HEK293T (cell line): Measurements from ENCODE around the gene ZBTB20.

Experiments
- CTCF ChIA-PET: fragments of 350-600 bp; formaldehyde crosslinking; extraction: SDS; loops from one replicate; lab custom pipeline; 2021; ENCODE audit warnings: antibody characterized with exemption, inconsistent platforms; lab: Yijun Ruan, JAX
- POLR2A ChIA-PET: fragments of 350-600 bp; formaldehyde crosslinking; extraction: SDS; loops from one replicate; lab custom pipeline; 2020; ENCODE audit warnings: antibody characterized with exemption, inconsistent platforms; lab: Yijun Ruan, JAX
- DNase-seq: peaks from one replicate; pipeline ENCODE4 v3.0.0; 2012; ENCODE audit warnings: mixed read lengths; ENCODE audit errors: extremely low spot score
- ARNT ChIP-seq: fragments of 450-650 bp; IDR thresholded peaks from 2 replicates; pipeline ENCODE4 v1.6.1; 2017; ENCODE audit warnings: mild to moderate bottlenecking
- BHLHE40 ChIP-seq: fragments of 450-650 bp; IDR thresholded peaks from 2 replicates; pipeline ENCODE4 v1.6.1; 2016; ENCODE audit warnings: mild to moderate bottlenecking, moderate library complexity, borderline replicate concordance
- CTBP1 ChIP-seq: fragments of 450-650 bp; IDR thresholded peaks from 2 replicates; pipeline ENCODE4 v1.6.1; 2016; ENCODE audit warnings: borderline replicate concordance
- ELF4 ChIP-seq: fragments of 450-650 bp; IDR thresholded peaks from 2 replicates; pipeline ENCODE4 v1.6.1; 2017; ENCODE audit warnings: antibody characterized with exemption
- FOXA1 ChIP-seq: fragments of 450-650 bp; IDR thresholded peaks from 2 replicates; pipeline ENCODE4 v1.6.1; 2016; ENCODE audit warnings: mild to moderate bottlenecking
- FOXK2 ChIP-seq: fragments of 450-650 bp; IDR thresholded peaks from 2 replicates; pipeline ENCODE4 v1.6.1; 2016; ENCODE audit warnings: mild to moderate bottlenecking
- FOXM1 ChIP-seq: fragments of 450-650 bp; IDR thresholded peaks from 2 replicates; pipeline ENCODE4 v1.6.1; 2017; ENCODE audit warnings: mild to moderate bottlenecking, borderline replicate concordance
- HDGF ChIP-seq: fragments of 450-650 bp; IDR thresholded peaks from 2 replicates; pipeline ENCODE4 v1.6.1; 2017; ENCODE audit warnings: antibody characterized with exemption, borderline replicate concordance
- L3MBTL2 ChIP-seq: fragments of 450-650 bp; conservative IDR thresholded peaks from 2 replicates; pipeline ENCODE4 v1.6.1; 2016; ENCODE audit warnings: mild to moderate bottlenecking
- LEF1 ChIP-seq: fragments of 450-650 bp; IDR thresholded peaks from 2 replicates; pipeline ENCODE4 v1.6.1; 2017; ENCODE audit warnings: mild to moderate bottlenecking, borderline replicate concordance
- NFRKB ChIP-seq: fragments of 450-650 bp; IDR thresholded peaks from 2 replicates; pipeline ENCODE4 v1.6.1; 2016; ENCODE audit warnings: mild to moderate bottlenecking, moderate library complexity
- SP1 ChIP-seq: fragments of 450-650 bp; IDR thresholded peaks from 2 replicates; pipeline ENCODE4 v1.6.1; 2017
- SUZ12 ChIP-seq: fragments of 450-650 bp; IDR thresholded peaks from 2 replicates; pipeline ENCODE4 v1.6.1; 2016; ENCODE audit warnings: mild to moderate bottlenecking
- TARDBP ChIP-seq: fragments of 450-650 bp; IDR thresholded peaks from 2 replicates; pipeline ENCODE4 v1.6.1; 2016
- ZNF384 ChIP-seq: fragments of 450-650 bp; IDR thresholded peaks from 2 replicates; pipeline ENCODE4 v1.6.1; 2016
- TF ChIP-seq, protein P1 (sequence below): fragments of 450-650 bp; IDR thresholded peaks from 2 replicates; pipeline ENCODE4 v1.6.1; 2016

Gene ZBTB20

DNA sequence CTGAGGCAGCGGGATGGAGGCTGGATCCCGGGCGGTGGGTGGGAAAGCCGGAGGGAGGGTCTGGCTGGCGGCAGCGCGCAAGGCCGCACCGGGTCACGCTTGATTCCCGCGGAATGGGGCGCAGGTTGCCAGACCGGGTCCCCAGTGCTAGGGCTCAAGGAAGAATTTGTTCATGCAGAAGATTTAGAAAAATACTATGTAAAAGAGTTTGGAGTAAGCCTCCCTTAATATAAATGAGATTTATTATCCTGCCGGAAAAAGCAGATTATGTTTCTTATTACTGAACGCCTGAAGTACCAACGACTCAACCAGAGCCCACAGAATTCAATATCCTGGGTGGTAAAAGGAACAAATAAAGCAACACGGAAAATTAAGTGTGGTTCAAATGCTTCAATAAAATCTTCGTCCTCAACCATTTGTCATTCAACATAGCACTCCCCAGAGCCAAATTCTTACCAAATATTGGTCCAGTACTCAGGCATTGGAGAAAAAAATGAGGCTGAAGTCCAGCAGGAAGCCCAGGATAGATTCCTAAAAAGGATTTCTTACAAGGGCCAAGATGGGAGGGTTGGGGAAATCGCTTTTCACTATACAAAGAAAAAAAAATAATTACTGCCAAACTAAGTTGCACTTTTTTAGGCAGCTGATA is 1.2 kb upstream of the ZBTB20 start:
- CTCF ChIA-PET, result no interaction called here
- DNase-seq, result no peak
- POLR2A ChIA-PET, result interaction anchor here (1.6 to 4.0 kb wide), 2 partner anchors 17 to 48 kb away, joined by 7 to 33 read pairs; no protein-coding TSS in a partner anchor
- TF ChIP-seq L3MBTL2, result peak; percentile 56
- TF ChIP-seq, protein P1, sequence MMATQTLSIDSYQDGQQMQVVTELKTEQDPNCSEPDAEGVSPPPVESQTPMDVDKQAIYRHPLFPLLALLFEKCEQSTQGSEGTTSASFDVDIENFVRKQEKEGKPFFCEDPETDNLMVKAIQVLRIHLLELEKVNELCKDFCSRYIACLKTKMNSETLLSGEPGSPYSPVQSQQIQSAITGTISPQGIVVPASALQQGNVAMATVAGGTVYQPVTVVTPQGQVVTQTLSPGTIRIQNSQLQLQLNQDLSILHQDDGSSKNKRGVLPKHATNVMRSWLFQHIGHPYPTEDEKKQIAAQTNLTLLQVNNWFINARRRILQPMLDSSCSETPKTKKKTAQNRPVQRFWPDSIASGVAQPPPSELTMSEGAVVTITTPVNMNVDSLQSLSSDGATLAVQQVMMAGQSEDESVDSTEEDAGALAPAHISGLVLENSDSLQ, result no peak

DNA sequence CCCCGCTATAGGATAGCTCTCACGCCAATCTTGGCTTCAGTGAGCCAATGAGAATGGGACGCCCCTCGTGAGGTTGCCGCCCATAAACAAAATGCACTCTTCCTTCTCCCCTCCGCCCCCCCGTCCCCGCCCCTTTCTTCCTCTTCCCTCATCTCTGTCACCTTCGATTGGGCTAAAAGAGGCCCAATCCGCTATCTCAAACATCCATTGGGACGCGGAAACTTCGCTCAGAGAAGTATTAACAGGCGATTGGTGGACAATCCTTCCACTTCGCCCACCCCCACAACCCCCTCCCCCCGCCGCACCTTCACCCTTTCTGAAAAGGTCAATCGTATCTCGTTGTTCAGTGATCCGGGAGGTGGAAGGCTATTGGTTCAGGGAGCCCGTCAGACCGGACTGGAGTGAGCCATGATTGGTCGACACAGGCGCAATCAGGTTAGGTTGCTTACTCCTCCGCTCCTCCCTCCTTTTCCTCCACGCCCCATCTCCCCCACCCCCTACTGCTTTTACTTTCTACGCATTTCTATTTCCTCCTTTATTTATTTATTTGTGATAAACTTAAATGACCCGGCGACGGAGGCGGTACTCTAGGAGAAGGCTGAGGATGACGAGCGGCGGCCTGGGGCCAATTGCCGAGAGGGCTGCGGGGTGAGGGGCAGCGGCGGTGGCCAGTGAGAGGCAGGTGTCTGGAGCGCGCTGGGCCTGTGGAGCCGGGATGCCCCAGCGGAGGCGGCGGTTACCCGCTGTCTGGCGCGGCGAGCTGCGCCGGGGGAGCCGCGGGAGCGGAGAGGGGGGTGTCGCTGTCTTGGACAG is 447 bp upstream of the ZBTB20 start:
- POLR2A ChIA-PET, result interaction anchor here (1.2 to 4.0 kb wide), 4 partner anchors 18 to 510 kb away, joined by 3 to 33 read pairs (median 6); no protein-coding TSS in a partner anchor
- CTCF ChIA-PET, result interaction anchor here (0.7 to 0.9 kb wide), 2 partner anchors 64 to 439 kb away, joined by 3 to 4 read pairs; no protein-coding TSS in a partner anchor
- DNase-seq, result peak; percentile 84
- TF ChIP-seq LEF1, result no peak
- TF ChIP-seq CTBP1, result peak; percentile 51; the same call in 1 of the 2 replicates
- TF ChIP-seq, protein P1, result peak; percentile 99
- TF ChIP-seq ZNF384, result no peak

DNA sequence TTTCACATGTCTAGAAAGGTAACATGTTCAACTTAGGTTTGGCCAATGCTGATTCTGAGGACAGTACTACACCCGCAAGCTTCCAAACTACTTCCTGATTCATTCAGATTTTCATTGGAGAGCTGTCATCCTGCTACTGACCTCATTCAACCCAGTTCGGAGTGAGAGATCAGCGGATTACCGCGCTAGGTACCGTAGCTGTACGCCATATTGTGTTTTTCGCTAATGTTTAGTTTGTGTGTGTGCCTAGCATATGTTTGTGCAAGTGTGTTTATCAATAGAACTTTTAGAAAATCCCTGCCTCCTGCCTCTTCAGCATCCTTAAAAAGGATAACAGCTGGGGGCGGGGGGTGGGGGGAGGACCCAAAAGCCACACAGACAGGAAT is 1.1 kb downstream of the ZBTB20 start:
- POLR2A ChIA-PET, result interaction anchor here (0.7 to 4.0 kb wide), 14 partner anchors 10 to 988 kb away, joined by 3 to 33 read pairs (median 4); no protein-coding TSS in a partner anchor
- CTCF ChIA-PET, result interaction anchor here (1.1 kb wide), 1 partner anchor 638 kb away, joined by 3 read pairs; no protein-coding TSS in a partner anchor
- TF ChIP-seq, protein P1, result peak; percentile 23; the same call in 1 of the 2 replicates
- TF ChIP-seq FOXM1, result no peak
- TF ChIP-seq ARNT, result no peak
- DNase-seq, result peak; percentile 28

DNA sequence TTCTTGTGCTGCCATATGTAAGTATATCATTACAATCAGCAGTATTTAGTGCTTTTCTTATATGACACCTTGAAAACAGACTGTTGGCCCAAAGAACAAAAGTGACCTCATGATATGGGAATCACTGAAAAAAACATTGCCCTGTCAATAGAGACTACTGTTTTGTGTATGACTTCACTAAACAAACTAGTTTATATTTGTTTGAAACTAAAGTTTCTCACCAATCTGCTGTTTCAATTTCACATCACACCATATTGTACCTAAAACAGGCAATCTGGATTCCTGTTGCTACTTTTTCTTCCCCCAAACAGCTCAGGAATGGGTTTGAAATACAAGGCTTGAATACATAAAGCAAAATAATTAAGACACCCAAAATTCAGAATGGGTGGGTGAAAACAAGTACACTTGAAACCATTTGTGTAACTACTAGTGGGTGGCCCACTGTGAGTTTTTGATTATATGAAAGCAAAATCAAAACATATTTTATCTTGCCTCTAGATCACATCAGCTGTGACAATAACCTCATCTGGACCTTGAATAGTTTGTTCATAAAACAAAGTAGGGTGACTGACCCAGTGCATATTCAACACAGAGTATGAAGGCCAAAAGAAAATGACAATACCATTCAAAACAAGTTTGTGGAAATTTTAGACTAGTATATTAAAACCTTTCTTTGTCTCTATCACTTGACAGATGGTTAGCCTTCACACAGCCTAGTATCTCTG is 5.9 kb downstream of the ZBTB20 start:
- CTCF ChIA-PET, result no interaction called here
- no peak for DNase-seq
- POLR2A ChIA-PET, result no interaction called here
- no peak for TF ChIP-seq BHLHE40
- no peak for TF ChIP-seq SP1
- TF ChIP-seq HDGF, result no peak
- no peak for TF ChIP-seq NFRKB
- no peak for TF ChIP-seq LEF1
- TF ChIP-seq SUZ12, result no peak
- no peak for TF ChIP-seq FOXK2
- no peak for TF ChIP-seq L3MBTL2
- no peak for TF ChIP-seq FOXA1
- TF ChIP-seq CTBP1, result no peak

DNA sequence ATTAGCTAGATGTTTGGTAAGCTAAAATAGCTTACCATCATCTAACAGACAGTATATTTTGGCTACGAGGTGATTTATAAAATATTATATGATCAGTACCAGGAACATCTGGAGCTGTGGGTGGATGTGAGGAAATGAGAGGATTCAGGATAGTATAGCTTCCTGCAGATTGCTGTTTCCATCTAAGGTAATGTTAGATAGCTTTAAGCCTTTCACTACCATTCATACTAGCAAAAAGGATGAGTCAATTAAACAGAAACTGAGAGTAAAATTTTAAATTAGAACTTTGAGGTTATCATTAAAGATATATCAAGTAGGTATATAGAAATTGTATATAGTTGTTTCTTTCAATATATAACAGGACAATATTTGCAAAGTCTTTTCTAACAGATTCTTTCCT is 8.0 kb downstream of the ZBTB20 start:
- ChIA-PET CTCF (interaction anchor here (0.6 kb wide), 2 partner anchors 52 to 54 kb away, joined by 3 to 4 read pairs; no protein-coding TSS in a partner anchor), POLR2A (no interaction called here)
- TF ChIP-seq LEF1, result no peak
- TF ChIP-seq ZNF384, result no peak
- no peak for TF ChIP-seq BHLHE40
- no peak for TF ChIP-seq ELF4
- TF ChIP-seq, protein P1, result no peak
- TF ChIP-seq SUZ12, result no peak
- no peak for TF ChIP-seq FOXK2
- no peak for TF ChIP-seq HDGF
- no peak for TF ChIP-seq SP1
- TF ChIP-seq TARDBP, result no peak
- TF ChIP-seq FOXA1, result no peak
- no peak for TF ChIP-seq ARNT
- TF ChIP-seq CTBP1, result no peak
- TF ChIP-seq FOXM1, result no peak
- TF ChIP-seq L3MBTL2, result no peak
- no peak for DNase-seq
